GM21737 (cell line): ENCODE data around the gene ZFTA.
A peak's percentile ranks its signal among the peaks of the same experiment; 100 is the strongest.
"Not testable (repeated sequence)": the region's sequence is repeated elsewhere in the genome, so short reads cannot be mapped to it uniquely, and the experiment has no call there.

Source experiments
- ATAC-seq: cut with Tn5 transposase; IDR thresholded peaks from one replicate; pipeline ENCODE4 v1.9.1; 2021; ENCODE audit warnings: mild to moderate bottlenecking, moderate library complexity; ENCODE audit not compliant: unreplicated experiment

The ZFTA gene

GRCh38 chr11:63779039-63779438 is 10.5 kb upstream of the ZFTA start:
- ATAC-seq = no peak

- no peak for ATAC-seq
Observed at GRCh38 chr11:63775191-63775590, 6.6 kb upstream of the ZFTA start.

- ATAC-seq = not testable (repeated sequence)
Observed at GRCh38 chr11:63771741-63772318, 3.3 kb upstream of the ZFTA start.

GRCh38 chr11:63770763-63771162 is 2.2 kb upstream of the ZFTA start:
- ATAC-seq = no peak

GRCh38 chr11:63769714-63770455 is 1.3 kb upstream of the ZFTA start:
- no peak for ATAC-seq

- ATAC-seq = peak; percentile 31
Observed at GRCh38 chr11:63769042-63769713, 603 bp upstream of the ZFTA start.

GRCh38 chr11:63767565-63768236 is 874 bp downstream of the ZFTA start:
- ATAC-seq = peak; percentile 2

GRCh38 chr11:63767267-63767564 is 1.4 kb downstream of the ZFTA start:
- no peak for ATAC-seq

GRCh38 chr11:63766531-63767235 is 1.9 kb downstream of the ZFTA start:
- no peak for ATAC-seq

- ATAC-seq = no peak
Observed at GRCh38 chr11:63765688-63766241, 2.8 kb downstream of the ZFTA start.

- no peak for ATAC-seq
Observed at GRCh38 chr11:63764679-63765647, 3.6 kb downstream of the ZFTA start.

- ATAC-seq = no peak
Observed at GRCh38 chr11:63764340-63764678, 4.3 kb downstream of the ZFTA start.

GRCh38 chr11:63763496-63764339 is 4.9 kb downstream of the ZFTA start:
- no peak for ATAC-seq

GRCh38 chr11:63762654-63763495 is 5.7 kb downstream of the ZFTA start:
- no peak for ATAC-seq

GRCh38 chr11:63761931-63762653 is 6.5 kb downstream of the ZFTA start:
- ATAC-seq = no peak

GRCh38 chr11:63761188-63761587 is 7.4 kb downstream of the ZFTA start:
- ATAC-seq = no peak

- no peak for ATAC-seq
Observed at GRCh38 chr11:63760487-63761079, 8.0 kb downstream of the ZFTA start.
